HG03439 (cell line): ENCODE data around the gene PIP5KL1.

Experiments used
- ATAC-seq: cut with Tn5 transposase; IDR thresholded peaks from one replicate; pipeline ENCODE4 v1.9.1; 2021; ENCODE audit warnings: mild to moderate bottlenecking, moderate library complexity; ENCODE audit not compliant: unreplicated experiment

The PIP5KL1 gene

DNA sequence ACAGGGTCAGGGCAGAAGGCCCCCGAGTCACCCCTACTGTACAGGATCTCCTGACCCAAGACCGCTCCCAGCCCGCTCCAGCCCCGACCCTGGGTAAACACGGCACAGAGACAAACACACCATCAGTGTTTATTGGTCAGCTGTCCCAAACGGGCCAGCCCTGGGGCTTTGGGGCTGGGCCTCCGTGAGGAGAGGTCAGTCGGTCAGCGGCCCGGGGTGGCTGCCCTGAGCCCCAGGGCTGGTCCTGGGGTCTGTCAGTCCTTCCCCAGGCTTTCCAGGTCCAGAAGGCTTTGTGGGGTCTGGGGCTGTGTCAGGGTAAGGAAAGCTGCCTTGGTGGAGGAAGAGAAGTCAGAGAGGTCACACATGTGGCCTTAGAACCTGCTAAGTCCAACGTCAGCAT lies 4.4 kb upstream of the PIP5KL1 start:
- ATAC-seq, result no peak

DNA sequence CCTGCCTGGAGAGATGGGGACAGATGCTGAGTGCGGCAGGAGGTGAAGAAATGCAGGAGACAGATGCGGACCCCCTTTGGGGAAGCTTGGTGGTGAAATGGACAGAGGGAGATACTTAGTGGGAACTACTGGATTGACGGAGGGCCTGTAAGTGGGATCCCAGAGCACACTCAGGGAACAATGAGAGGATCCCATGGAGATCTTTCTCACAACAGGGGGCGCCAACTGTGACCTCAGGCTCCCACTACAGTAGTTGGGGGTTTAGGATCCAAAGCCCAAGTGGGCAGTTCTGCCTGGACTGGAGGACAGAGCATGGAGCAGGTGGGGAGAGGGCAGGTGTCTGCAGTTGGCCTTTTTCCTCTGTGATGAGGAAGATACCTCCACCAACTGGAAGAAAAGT lies 3.7 kb upstream of the PIP5KL1 start:
- no peak for ATAC-seq

- peak; percentile 21 for ATAC-seq
Measured at GRCh38 chr9:127931092-127931881, 710 bp upstream of the PIP5KL1 start.

- no peak for ATAC-seq
Measured at GRCh38 chr9:127929625-127929979, 975 bp downstream of the PIP5KL1 start.

DNA sequence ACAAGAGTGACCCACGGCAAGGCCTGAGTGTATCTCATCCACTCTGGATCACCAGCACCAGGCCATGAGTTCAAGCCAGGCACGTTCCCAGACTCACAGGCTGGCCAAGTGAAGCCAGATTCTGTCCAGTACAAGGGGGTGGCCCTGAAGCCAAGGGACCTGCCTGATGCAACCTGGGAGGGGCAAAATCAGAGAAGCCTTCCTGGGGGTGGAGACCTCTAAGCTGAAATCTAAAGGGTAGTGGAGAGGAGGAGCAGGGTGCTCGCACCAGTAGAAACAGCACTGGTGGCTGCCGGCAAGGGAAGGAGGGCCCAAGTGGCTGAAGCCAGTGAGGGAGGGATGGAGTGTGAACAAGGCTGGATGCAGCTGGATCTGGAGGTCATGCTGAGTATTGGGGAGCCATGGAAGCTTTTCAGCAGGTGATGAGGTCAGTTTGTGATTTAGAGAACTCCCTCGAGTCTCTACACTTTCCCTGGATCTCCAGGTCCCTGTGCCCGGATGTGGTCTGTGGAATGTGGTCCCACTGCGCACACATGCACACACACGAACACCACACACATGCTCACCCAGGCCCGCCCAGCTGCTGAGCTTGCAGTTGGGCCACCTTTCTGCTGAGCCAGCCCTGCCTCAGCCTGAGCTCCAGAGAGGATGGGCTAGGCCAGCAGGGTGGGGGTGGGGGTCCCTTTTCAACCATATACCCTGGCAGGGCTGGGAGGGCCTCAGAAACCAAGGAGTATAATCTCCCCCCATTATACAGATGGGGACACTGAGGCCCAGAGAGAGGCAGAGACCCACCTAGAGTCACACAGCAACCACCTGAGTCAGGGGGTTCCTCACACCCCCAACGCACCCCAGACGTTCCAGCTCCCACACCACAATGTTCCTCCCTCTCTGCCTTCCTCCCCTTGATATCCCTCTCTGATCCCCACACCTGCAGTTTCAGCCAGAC lies 1.6 kb downstream of the PIP5KL1 start:
- no peak for ATAC-seq

- no peak for ATAC-seq
Measured at GRCh38 chr9:127927988-127928675, 2.4 kb downstream of the PIP5KL1 start.

DNA sequence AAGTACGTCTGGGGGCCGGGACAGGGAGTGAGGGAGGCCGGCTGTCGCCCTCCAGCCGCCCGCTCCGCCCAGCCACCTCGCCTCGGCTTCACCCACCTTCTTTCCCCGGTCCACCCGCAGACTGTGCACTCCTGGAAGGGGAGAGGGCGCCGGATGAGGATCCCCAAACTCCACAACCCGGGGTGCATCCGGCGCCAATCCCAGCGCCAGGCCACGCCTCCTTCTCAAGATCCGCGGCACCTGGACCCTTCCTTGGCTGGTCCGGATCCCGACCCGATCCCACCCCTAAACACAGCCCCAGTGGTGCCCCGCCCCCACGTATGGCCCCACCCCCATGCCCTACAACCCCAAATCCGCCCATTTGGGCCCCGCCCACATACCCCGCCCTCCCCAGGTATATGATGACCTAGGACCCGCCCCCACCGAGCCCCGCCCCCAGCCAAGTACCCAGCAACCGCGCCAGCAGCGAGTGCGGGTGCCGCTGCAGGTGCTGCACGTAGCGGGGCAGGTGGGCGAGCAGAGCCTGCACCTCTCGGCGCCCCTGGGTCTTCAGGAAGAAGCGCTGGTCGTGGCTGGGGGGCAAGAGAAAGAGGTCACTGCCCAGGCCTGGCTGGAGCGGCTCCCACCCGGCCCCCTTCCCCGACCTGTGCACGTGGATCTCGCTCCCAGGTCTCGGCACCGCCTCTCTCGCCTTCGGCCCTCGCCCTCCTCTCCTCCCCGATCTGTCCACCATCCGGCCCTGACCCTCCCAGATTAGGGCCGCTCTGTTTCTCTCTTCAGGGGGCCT lies 3.2 kb downstream of the PIP5KL1 start:
- no peak for ATAC-seq

DNA sequence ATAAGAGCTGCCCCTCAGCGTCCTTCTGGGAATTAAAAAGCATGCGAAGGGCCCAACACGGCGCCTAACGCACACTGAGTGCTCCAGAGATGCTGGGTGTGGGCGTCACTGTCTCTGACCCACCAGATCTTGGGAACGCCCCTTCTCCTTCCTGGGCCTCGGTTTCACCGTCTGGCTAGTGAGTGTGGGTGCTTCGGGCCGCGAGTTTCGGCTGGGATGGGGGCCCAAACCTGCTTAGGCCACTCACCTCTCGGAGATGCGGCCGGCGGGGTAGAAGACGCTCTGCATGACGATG lies 3.7 kb downstream of the PIP5KL1 start:
- no peak for ATAC-seq

- ATAC-seq, result no peak
Measured at GRCh38 chr9:127925959-127926905, 4.3 kb downstream of the PIP5KL1 start.

DNA sequence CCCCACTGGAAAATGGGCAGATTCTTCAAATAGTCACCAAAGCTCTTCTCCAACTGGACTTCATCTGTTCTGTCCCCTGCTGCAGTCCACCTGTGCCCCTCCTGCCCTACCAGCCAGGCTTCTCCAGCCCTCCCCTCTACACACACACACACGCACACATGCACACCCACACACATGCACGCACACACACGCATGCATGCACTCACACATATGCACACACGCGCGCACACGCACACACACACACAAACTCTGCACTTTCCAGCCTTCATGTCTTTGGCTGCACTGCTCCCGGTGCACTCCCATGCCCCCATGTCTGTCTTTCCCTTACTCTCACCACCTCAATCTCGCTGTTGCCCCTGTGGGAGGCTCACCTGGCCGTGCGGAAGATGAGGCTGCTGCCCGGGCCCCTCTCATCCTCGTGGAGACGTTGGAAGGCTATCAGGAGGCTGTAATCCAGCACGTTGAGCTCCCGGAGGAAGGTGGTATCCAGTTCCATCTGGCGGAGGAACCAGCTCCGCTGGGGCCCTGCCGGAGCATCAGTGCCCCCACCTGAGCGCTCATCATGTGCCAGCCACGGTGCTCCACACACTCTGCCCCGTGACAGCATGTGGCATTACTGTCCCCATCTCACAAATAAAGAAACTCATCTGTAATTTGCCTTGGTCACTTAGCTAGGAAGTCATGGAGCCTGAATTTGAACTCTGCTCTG lies 5.7 kb downstream of the PIP5KL1 start:
- no peak for ATAC-seq

- ATAC-seq, result no peak
Measured at GRCh38 chr9:127923771-127924170, 6.8 kb downstream of the PIP5KL1 start.

- no peak for ATAC-seq
Measured at GRCh38 chr9:127923046-127923445, 7.5 kb downstream of the PIP5KL1 start.

DNA sequence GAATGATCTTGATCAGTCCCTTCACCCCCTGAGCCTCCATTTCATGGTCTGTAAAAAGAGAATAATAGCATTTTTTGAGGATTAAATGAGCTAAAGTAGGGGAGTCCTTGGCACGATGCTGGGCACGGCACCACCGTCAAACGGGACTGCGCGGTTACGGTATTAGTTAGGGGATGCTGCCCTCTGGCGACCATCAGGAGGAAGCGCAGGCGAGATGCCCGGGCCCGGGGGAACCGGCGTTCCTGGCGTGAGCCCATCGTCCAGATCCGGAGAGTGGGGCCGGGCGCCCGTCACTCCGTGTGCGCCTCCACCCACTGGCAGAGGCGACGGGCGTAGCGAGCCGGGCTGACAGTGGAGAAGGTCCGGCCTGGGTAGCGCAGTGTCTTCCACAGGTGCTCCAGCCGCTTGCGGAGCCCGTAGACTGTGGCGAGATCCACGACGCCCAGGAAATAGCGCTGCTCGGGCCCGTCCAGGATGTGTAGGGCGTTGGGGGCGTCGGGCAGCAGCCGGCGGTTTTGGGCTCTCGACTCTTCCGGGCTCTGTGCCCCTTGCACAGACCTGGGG lies 8.9 kb downstream of the PIP5KL1 start:
- peak; percentile 29 for ATAC-seq

GRCh38 chr9:127920794-127921193 lies 9.8 kb downstream of the PIP5KL1 start:
- ATAC-seq, result no peak

DNA sequence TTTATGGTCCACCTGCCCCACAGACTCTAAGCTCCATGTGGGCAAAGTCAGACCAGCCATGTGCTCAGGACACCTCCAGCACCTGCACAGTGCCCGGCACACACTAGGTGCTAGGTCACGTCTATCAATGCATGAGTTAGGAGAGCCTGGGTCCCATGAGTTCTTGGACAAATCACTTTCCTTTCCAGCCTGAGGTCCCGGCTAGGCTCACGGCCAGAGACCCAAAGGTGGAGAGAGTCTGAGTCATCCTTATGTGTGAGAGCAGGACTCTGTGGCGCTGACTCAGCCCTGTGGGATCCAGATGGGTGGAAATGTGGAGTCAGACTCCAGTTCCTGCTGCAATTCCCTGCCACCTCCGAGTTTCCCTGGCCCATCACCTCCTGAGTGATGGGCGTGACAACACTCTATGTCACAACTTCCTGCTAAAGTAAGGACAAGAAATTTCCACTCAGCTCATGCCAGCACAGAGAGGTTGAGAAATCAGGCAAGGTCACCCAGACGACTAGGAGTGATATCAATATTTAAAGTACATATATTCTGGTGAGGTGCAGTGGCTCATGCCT lies 11.2 kb downstream of the PIP5KL1 start:
- ATAC-seq, result no peak

DNA sequence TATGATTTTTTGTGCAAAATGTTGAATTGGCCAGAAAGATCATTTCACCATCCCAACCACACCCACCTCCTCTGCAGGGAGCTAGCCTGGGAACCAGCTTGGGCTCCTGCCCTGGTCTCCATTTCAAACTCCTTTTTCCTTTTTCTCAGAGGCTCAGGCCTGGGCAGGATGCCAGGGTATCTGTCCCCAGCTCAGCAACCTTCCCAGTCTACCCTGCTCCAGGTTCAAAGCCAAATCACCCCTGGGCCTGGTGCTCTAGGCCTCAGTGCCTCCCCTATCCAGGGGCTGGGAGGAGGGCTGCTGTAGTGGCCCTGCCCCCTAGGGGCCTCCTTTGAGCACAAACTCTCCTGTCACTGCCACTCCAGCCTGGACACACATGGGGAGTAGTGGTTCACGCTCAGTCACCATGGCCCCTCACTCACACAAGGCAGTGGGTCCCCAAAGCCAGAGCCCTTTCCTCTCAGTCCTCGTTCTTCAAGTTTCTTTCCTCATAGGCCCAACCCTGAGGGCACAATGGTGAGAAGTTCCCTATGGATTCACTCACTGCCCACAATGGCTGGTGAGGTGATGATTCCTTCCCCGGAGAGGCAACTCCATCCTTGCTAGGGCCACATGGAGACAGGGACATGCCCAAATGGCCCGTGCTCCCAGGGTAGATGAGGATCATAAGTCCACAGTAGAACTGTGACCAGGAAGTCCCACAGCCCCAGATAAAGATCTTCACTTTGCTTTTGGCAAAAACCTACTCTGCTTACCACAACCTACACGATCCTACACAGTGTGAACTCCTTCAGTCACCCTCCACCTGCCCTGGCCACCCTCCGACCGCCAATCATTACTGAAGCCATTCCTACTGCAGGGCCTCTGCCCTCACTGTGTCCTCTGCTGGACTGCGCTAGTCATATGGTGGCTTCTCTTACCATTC lies 12.1 kb downstream of the PIP5KL1 start:
- no peak for ATAC-seq

- ATAC-seq, result no peak
Measured at GRCh38 chr9:127917603-127918002, 13.0 kb downstream of the PIP5KL1 start.
